T-helper 2 cell (primary cell): ENCODE results near the gene GRIA3.

Source experiments
- DNase-seq, 5 experiments: peaks; one replicate each; pipeline versions ENCODE4 v3.0.0 to v3.0.0-alpha.2; 2012 to 2022
- total RNA-seq, 2 donors: gene quantifications; one replicate each; lab custom pipeline; 2026; lab: John Stamatoyannopoulos, UW

GRIA3 gene
- 0 to 0.27 reads per million in 2 donors for total RNA-seq

DNA sequence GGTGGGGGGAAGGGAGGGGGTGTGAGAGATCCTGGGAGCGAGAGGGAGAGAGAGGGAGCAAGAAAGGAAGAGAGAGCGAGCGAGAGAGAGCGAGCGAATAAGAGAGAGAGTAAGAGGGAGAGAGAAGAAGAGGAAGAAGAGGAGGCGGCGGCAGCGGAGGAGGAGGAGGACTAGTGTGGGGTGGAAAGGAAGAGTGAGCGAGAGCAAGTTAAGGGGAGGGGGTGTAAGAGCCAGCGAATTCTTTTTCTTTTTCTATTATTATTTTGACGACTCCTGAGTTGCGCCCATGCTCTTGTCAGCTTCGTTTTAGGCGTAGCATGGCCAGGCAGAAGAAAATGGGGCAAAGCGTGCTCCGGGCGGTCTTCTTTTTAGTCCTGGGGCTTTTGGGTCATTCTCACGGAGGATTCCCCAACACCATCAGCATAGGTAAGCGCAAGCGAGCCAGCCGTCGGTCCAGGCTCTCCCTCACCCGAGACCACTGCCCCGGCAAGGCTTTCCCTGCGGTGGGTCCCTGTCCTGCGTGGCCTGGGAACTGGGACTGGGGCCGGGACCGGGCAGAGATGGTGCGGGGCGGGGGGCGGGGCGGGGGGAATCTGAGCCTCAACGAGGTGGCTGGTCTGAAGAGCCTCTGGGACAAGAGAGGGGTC lies at the start of gene GRIA3:
TSS of gene GRIA3 (plus strand) at position 60 of the 647 bp plus-strand sequence. CDS start at position 318, 258 bp downstream.
- no peak for DNase-seq

DNA sequence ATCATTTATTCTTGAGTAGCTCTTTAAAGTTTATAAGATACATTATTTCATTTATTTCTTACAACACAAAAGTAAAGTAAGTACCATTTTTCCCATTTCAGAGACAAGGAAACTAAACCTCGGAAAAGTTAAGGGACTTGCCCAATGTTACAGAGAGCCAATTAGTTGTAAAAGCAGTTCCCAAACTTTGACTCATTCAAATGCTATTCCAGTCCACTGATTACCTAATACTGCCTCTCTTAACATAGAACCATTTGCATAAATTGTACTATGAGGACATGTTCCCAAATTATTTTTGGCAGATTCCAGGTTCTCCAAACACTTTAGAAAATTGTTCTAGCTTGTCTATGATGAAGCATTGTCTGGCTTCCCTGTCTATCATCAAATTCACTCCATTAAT lies 45.6 kb upstream of the GRIA3 start:
- DNase-seq, result no peak

DNA sequence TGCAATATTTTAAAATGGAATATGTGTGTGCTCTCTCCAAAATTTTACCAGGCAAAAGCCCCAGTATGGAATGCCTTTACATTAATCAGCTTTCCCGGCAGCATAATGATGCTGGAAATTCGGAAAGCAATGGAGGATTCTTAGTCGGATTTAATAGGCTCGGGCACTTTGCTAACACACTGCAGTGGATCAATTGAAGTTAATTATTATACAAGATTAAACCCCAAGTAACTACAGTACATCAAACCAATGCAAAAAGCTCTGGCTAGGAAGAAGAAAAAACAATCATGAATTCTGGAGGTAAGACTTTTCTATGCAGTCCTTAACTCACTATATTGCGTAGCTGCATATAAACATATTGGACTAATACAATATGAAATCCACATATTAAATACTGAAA lies 43.6 kb upstream of the GRIA3 start:
- DNase-seq, result no peak

DNA sequence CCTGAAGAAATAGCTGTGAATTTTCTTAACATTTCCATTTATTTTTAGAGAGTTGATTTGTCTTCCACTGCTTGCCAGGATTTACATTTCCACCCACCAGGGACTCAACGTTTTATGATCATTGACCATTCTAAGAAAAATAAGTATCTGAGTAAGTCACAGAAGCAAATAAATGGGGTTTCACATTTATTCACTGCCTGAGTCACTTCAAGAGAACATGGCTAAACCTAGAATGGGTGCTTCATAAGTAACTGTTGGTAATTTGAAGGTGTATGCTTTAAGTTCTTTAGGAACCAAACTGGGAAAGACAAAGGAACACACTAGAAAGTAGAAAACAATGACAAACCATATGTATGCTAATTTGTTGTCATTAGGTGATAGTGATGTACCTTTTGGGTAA lies 43.2 kb upstream of the GRIA3 start:
- no peak for DNase-seq

DNA sequence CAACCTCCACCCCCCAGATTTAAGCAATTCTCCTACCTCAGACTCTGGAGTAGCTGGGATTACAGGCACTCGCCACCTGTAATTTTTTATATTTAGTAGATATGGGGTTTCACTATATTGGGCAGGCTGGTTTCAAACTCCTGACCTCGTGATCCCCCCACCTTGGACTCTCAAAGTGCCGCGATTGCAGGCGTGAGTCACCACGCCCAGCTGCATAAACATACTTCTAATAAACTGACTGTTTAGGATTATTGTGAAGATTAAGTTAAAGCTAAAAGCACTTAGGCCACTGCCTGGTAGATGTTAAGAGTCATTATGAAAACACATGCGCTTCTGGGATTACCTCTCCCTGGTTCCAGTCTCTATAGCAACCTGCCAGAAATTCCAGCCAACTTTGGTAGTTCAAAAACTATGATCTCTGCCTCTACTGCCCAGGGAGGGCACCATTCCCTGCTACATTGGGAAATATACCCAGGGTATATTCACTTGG lies 30.2 kb upstream of the GRIA3 start:
- no peak for DNase-seq

DNA sequence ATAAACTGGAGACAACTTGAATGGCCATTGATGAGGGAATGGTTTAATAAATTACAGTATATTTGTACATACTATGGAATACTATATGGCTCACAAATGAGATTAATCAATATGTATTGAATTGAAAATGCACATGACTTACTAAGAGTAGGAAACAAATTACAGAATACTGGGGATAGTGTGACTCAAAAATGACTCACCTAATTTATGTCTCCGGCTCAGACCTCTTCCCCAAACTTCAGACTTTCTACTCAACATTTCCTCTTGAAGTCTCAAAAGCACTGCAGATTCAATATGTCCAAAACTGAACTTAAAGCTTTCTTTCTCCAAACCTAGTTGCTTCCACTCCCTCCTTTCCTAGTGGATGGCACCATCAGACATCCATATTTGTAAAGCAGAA lies 28.8 kb upstream of the GRIA3 start:
- DNase-seq, result no peak

DNA sequence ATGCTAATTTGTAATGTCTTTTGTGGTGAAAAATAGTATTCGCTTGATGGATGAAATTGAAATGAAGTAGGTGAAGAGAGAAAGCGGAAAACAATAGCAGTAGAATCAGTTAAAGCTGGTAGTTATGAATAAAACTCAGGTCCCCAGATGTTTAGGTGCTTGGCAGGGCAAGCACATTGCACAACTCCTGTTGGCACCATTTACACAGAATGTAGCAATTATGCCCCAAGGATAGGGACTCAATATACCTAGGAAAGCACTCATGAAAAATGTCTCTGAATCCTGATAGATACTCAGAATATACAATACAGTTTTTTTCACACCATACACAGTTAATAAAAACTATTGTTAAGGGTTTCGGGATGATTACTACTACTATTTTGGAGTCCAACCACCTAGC lies 26.5 kb upstream of the GRIA3 start:
- DNase-seq, result no peak

DNA sequence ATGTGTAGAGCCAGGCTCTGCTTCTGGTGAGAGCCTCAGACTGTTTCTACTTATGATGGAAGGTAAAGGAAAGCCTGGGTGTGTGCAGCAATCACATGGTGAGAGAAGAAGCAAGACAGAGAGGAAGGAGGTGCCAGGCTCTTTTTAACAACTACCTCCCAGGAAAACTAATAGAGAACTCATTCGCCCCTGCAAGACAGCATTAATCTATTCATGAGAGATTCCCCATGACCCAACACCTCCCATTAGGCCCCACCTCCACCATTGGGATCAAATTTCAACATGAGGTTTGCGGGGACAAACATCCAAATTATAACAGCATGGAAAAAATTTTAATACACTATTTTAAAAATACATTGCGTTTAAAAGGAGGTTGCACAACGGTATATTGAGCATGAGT lies 24.7 kb upstream of the GRIA3 start:
- DNase-seq, result no peak

DNA sequence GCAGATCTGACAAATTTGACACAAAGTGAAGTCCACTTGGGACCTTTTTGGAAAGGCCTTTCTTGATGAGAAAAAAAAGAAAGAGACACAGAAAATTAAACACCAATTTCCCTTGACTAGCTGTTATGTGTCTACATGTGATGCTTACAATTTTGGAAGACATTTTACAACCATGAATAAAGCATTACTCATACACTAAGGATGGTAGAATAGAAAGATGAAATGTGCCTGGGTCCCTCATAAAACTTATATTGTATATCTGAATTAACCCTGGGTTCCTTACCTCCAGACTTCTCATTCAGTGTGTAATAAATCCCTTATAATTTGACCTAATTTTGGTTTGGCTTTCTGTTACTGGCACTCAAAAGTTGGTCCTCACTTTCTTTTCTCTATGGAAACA lies 16.5 kb upstream of the GRIA3 start:
- no peak for DNase-seq

DNA sequence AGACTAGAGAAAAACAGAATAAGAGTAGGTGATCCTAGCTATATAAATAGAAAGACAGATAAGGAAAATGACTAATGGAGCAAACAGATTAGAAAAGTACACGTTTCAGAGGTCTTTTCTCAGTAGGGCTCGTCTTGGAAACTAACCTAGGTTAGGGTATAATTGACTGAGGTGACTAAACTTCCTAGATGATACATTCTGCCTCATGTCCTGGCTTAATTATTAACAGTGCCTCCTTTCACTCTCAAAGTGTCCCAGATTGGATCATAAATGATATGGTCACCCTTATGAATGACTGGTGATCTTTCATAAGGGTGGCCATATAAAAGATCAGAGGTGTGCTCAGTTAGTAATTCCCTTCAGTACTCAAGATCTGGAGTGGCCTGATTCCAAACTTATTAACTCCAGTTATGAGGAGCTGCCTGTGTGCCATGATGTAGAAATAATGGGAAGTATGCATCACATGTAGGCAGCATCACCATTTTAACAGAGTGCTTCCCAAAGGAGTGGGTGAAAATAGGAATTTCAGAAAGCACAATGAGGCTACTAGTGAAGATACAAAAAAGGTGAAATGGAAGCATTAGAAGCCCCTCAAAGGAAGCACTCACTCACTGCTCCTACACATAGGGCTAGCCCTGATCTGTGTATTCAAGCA lies 14.7 kb upstream of the GRIA3 start:
- DNase-seq, result no peak

DNA sequence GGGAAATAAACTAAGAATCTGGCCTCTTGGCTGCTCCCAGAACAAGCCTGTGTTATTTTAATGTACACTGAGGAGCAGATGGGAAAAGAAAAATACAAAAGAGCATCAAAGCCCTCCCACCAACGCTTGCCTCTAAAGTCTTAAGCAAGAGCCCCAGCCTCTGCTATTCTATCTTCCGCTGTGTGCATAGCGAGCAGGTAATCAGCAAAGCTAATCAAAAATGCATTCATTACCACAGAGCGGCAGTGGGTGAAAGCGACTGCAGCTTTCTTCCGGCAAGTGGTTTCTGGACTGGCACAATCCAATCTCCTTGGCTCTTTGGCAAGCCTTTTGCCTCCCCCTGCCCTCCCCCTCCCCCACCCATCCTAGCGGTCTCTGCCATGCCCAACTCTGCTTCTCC lies 13.5 kb upstream of the GRIA3 start:
- DNase-seq, result no peak

DNA sequence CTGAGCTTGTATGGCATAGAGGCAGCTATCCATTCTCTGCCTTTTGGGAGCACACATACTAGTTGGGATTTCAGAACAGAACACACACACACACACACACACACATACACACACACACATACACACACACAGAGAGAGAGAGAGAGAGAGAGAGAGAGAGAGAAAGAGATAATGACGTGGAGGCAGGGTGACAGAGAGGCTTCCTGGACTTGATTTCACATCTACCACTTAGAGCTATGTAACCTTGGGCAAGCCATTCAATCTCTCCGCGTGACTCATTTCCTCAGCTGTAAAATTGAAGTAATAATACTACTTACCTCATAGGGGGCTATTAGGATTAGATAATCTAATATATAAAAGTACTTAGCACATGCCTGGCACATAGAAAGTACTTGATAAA lies 12.3 kb upstream of the GRIA3 start:
- DNase-seq, result no peak

DNA sequence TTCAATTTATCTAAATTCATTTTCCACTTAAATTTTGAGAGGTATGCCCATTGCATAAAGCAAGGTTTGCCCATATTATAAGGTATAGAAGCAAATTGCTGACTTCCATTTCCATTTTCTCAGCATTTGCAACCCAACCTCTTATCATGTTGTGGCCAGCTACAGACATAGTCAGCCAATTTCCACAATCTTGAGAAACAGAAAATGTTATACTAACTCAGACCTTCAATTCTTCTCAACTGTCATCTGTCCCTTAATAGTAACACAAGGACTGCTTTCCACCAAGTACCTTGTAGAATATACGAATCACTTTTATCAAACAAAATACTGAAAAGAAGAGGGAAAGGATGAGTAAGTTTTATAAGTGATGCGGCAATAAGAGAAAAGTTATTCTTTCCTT lies 11.2 kb upstream of the GRIA3 start:
- no peak for DNase-seq

DNA sequence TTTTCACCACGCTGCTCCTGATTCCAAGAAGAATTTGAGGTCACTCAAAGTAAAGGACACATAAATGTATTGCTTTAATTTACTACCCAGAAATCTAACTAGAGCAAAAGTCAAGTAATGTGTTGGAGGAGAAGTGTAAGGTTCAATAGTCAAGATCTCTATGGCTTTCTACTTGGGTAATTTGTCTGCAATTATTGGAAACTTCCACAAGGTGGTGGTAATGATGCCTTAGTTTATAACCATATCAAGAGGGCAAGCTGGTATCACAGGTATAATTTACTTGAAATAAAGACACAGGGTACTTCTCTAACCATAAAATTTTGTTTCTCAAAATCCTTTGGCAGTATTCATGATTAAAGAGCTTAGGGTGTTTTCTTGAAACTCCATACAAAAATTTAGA lies 10.2 kb upstream of the GRIA3 start:
- DNase-seq, result no peak

DNA sequence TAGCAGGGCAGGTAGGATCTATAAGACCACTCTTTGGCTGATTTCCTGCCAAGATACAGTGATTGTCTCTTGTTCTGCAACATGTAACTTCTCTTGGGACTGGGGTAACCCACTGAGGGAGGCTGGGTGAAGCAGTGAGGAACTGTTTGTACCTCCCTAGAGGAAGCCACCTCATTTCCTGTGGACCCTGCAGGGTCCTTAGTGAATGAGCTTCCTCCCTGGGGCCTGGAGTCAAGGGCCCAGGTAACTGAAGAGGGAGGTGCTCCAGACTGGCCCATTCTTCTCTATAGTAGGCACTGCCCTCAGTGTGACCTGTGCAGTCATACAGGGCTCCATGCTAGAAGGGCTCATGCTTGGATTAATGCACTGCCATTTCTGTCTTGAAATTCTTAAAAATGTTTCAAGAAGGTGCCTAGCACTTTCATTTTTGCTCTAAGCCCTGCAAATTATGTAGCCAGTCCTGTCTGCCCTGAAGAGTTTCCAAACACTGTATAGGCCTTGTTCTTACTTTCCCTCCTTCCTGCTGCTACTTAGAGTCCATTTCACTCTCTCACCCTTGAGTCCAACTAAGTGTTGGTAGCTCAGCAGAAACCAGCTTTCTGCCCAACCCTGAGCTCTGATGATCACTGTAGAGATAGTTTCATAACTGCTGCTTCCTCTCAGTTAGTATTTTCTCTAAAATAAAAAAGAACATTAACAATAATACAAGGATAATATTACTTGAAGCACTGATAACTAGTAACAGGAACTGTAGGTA lies 8.5 kb upstream of the GRIA3 start:
- no peak for DNase-seq

DNA sequence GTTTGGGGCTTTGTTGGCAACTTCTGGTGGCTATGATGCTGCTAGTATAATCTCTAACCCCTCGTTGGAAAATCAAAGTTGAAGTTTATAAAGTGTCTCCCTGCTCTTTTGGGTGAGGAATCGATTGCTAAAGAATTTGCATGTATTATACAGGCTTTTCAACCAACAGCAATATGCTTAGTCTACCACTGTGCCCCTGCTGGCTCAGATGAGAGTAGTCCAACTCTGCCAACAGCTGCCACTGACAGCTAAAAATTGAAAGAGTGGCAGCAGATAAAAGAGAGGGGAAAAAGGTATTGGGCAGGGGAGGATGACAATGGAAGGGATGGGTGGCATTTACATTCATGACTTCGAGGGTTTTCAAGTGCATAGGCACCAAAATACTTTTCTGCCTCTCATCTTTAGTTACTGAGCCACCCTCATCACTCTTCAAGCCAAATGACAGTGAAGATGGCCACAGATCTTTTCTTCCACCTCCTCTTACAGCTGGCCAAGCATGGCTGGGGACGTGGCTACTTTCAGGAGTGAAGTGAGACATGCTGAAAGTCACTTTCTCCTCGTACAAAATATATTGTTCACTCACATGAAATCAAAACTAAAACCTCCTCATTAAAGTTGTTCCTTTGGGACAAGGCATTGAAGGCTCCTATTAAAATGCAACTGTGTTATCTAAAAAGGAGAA lies 2.7 kb upstream of the GRIA3 start:
- no peak for DNase-seq

DNA sequence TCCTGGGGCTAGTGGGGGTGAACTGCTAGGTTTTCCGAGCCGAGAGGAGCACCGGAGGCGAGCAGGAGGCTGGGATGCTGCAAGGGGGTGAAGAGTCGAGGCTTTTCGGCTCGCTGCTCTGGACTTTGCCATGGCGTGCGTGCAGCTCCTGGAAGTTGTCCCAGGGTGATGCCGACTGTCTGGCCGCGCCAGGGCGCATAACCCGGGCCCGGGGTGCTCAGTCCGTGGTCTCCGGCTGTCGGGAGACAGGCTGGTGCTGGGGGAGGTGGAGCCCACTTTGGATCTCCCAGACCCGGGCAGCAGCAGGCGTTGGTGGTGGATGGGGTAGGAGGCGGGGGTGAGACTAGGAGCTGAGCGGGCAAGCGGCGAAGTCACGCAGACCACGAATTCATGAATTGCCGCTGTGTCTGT lies 793 bp downstream of the GRIA3 start:
- no peak for DNase-seq

DNA sequence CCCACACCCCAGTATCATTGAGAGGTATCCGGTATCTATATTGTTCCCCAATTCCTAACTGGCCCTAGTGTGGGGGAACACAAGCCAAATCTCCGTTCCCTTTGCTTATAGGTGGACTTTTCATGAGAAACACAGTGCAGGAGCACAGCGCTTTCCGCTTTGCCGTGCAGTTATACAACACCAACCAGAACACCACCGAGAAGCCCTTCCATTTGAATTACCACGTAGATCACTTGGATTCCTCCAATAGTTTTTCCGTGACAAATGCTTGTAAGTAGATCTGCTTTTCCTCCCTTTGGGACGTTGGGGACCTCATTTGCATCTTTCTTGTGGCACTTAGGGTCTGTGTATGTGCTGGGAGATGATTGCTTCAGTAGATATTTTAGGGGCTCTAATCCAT lies 1.6 kb downstream of the GRIA3 start:
- DNase-seq, result no peak

DNA sequence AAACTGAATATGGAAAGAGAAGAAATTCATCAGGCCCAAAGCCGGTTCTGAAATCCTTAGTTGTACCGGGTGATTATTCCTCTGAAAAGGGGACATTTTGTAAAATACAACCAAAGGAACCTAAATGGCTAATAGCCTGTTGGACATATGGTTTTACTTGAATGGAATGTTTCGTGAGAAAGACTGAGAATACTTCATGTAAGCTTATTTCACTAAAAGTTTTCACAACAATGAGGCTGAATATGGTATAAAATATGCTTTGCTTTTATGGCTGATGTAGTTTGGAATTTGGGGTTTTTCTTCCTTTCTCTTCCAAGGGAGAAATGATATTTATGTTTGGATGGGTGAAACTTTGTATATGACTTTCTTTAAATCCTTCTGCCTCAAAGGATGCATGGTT lies 2.7 kb downstream of the GRIA3 start:
- DNase-seq, result no peak

DNA sequence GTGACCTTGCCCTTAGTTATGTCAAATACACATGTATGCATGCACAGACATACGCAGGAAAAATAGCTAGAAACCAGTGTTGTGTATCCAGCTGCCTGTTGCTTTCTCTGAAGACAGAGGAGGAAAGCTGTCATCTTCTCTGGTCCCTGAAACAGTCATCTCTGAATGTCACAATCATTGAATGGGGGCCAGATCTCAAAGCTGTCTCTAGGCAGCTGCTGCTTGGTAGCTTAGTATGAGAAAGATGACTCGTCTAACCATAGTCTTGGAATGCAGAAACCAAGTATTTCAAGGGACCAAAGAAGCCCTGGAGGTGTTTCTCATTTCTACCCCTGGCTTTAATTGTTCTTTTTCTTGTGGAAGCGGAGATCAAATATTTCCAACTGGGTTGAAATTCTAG lies 4.0 kb downstream of the GRIA3 start:
- no peak for DNase-seq

DNA sequence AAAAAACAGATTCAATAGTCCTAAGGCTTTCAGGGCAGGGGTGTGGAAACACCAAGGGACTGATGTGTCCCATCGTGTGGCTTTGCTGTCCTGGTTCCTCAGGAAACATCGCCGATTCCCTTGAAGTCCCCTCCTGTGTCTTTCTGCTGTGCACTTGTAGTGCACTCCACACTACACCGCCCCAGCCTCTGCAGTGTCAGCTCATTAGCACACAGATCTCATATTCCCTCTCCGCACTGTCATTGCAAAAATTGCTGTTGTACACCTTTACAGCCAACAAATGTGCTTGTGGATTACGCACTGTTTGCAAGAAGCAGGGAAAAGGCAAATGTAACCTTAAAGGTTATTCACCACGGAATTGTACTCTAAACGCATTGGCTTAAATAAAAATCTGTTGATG lies 5.3 kb downstream of the GRIA3 start:
- DNase-seq, result no peak

DNA sequence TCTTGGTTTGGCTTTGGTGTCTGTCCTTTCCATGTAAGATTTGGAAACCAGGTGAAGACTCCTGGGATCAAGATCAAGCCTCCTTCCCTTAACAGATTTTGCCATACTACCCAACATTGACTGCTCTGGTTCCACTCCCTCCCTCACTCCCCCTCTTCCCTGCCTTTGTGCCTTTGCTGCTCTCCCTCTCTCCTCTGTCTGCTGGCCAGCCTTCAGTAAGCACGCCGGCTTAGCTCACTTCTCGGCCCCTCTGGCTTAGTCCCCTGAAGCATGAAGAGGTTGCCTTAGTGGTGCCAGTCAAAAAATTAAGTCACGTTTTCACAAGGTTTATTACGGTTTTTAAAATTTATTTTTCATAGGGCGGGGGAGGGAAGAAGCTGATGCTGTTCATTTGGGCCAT lies 6.0 kb downstream of the GRIA3 start:
- DNase-seq, result no peak

DNA sequence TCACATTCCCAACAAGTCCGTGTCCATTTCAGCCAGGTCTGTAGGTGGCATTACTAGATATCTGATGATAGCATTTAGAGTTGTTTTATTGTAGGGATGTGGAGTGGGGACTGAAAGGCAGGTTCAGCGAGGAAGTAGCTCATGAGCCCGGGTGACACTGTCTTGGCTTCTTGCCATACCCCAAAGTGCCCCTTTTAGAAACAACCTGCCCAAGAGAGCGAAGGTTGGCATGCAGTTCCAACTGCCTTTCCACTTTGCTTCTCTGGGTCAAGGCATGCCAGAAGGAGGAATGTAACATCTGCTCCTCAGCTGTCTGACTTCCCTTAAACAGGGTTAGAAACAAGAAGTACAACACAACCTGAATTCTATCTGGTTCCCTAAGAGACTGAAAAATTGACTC lies 9.0 kb downstream of the GRIA3 start:
- DNase-seq, result no peak
